ENCODE data around the gene CILP.

The CILP gene

GRCh38 chr15:65226221-65226620 lies 14.9 kb upstream of the CILP start:
- DNase-seq (ENCODE audit: low read depth): no peak

- DNase-seq (ENCODE audit: low read depth): no peak
Measured at GRCh38 chr15:65223996-65224395, 12.7 kb upstream of the CILP start.

GRCh38 chr15:65222891-65223290 lies 11.6 kb upstream of the CILP start:
- DNase-seq (ENCODE audit: low read depth): no peak

- DNase-seq (ENCODE audit: low read depth): no peak
Measured at GRCh38 chr15:65221697-65222096, 10.4 kb upstream of the CILP start.

GRCh38 chr15:65219137-65219536 lies 7.9 kb upstream of the CILP start:
- no peak for DNase-seq (ENCODE audit: low read depth)

- no peak for DNase-seq (ENCODE audit: low read depth)
Measured at GRCh38 chr15:65217526-65218482, 6.5 kb upstream of the CILP start.

- DNase-seq (ENCODE audit: low read depth): no peak
Measured at GRCh38 chr15:65215496-65215895, 4.2 kb upstream of the CILP start.

- no peak for DNase-seq (ENCODE audit: low read depth)
Measured at GRCh38 chr15:65214010-65214409, 2.7 kb upstream of the CILP start.

- no peak for DNase-seq (ENCODE audit: low read depth)
Measured at GRCh38 chr15:65213241-65213640, 2.0 kb upstream of the CILP start.

- DNase-seq (ENCODE audit: low read depth): no peak
Measured at GRCh38 chr15:65212097-65212496, 824 bp upstream of the CILP start.

GRCh38 chr15:65211482-65211982 lies 259 bp upstream of the CILP start:
- no peak for DNase-seq (ENCODE audit: low read depth)

GRCh38 chr15:65209701-65210643 lies 1.3 kb downstream of the CILP start:
- no peak for DNase-seq (ENCODE audit: low read depth)

- no peak for DNase-seq (ENCODE audit: low read depth)
Measured at GRCh38 chr15:65208647-65209046, 2.6 kb downstream of the CILP start.

GRCh38 chr15:65207280-65207840 lies 3.9 kb downstream of the CILP start:
- no peak for DNase-seq (ENCODE audit: low read depth)

- no peak for DNase-seq (ENCODE audit: low read depth)
Measured at GRCh38 chr15:65206750-65207149, 4.5 kb downstream of the CILP start.

GRCh38 chr15:65204931-65205660 lies 6.2 kb downstream of the CILP start:
- DNase-seq (ENCODE audit: low read depth): no peak

GRCh38 chr15:65204236-65204930 lies 6.9 kb downstream of the CILP start:
- DNase-seq (ENCODE audit: low read depth): no peak

GRCh38 chr15:65201918-65202317 lies 9.4 kb downstream of the CILP start:
- no peak for DNase-seq (ENCODE audit: low read depth)

GRCh38 chr15:65198571-65198970 lies 12.7 kb downstream of the CILP start:
- no peak for DNase-seq (ENCODE audit: low read depth)

- DNase-seq (ENCODE audit: low read depth): no peak
Measured at GRCh38 chr15:65197337-65197645, 14.0 kb downstream of the CILP start.

Measured in stimulated activated CD8-positive, alpha-beta memory T cell treated with anti-CD3 and anti-CD28 coated beads, Interleukin-15, amount 100 ng/mL, for 24 hours (primary cell).